Psoas muscle (tissue), 8 donors: ENCODE results near the gene ANKRD60. TPM values are rescaled to one million over a fixed set of nuclear protein-coding genes. Genes with fewer than 3 reads are reported as not detected.
A peak's percentile ranks its signal among the peaks of the same experiment; 100 is the strongest.

Experiments
- ATAC-seq, 4 donors: fragments of 200-7000 bp; cut with Tn5 transposase; one replicate each; pipeline ENCODE4 v1.9.1; 2020; ENCODE audit warnings: moderate library complexity in 3 of 4, mild to moderate bottlenecking in 2 of 4
- DNase-seq, 2 donors: peaks; one replicate each; pipeline ENCODE4 v3.0.0-alpha.2; 2020
- H3K27ac ChIP-seq: fragments of 200-600 bp; one replicate; pipeline ENCODE4 v1.8.0; 2022
- H3K27me3 ChIP-seq, 3 donors: fragments of 200-600 bp in 1 of 3; one replicate each; pipeline versions ENCODE4 v1.6.1 to v1.8.0; 2013 to 2022; ENCODE audit warnings: low read length in 2 of 3, mild to moderate bottlenecking in 2 of 3, moderate library complexity in 1 of 3; ENCODE audit not compliant: insufficient read depth in 3 of 3
- H3K36me3 ChIP-seq, 2 donors: fragments of 200-600 bp in 1 of 2; one replicate each; pipeline versions ENCODE4 v1.6.1 to v1.8.0; 2013 to 2022; ENCODE audit warnings: low read depth in 1 of 2, mild to moderate bottlenecking in 1 of 2, moderate library complexity in 1 of 2; ENCODE audit not compliant: insufficient read depth in 1 of 2
- H3K4me1 ChIP-seq: fragments of 200-600 bp; one replicate; pipeline ENCODE4 v1.8.0; 2022
- H3K4me3 ChIP-seq: fragments of 200-600 bp; one replicate; pipeline ENCODE4 v1.8.0; 2022; ENCODE audit warnings: mild to moderate bottlenecking
- H3K9me3 ChIP-seq: fragments of 200-600 bp; one replicate; pipeline ENCODE4 v1.8.0; 2022
- WGBS, 3 donors: extraction: QIAGEN DNeasy Blood & Tissue Kit; methylation state at CpG; one replicate each; pipeline versions ENCODE4 v1.1.6 to v1.1.7; 2013; 5-methylcytosine and 5-hydroxymethylcytosine counted together
- intact Hi-C, 2 donors: fragments of 100-400 bp; cut with DNase I; formaldehyde crosslinking; loops; one replicate each; pipeline versions ENCODE4 v1.11.0 to v1.14.2; 2022
- long read RNA-seq, 2 donors: library from polyadenylated mRNA; unstranded; transcript quantifications; one replicate each; pipeline ENCODE4 v2.0.0, GENCODE V29; 2021
- polyA plus RNA-seq, 3 donors: library from polyadenylated mRNA; stranded (reverse); fragments of 200-250 nt; gene quantifications; one replicate each; pipeline ENCODE4 v1.2.3, GENCODE V29; 2013
- total RNA-seq, 4 donors: library from RNA; stranded (reverse); fragmentation: NEBNext Ultra II Directional in 2 of 4; extraction: Animal tissue kit (Norgen Biotek cat#: 25700) in 2 of 4; gene quantifications; one replicate each; pipeline versions ENCODE4 v1.2.1 to v1.2.4, GENCODE V29; 2021 to 2023
- TF ChIP-seq, protein P1 (sequence below): fragments of 200-600 bp; IDR thresholded peaks from one replicate; pipeline ENCODE4 v1.8.0; 2022; ENCODE audit warnings: antibody characterized with exemption
- donor health status: healthy with polysubstance abuse.
- donor health status: DM: no; HTN: no; CAD: no; lungs with moderate emphysema.
- donor health status: Bipolar disorder and iron deficiency.
- donor health status: healthy.
- donor health status: DM: yes; HTN: yes; CAD: no.
- donor health status: DM: no; HTN: no; CAD: no.
- donor health status: DM: no; HTN: no; CAD: no.
- donor health status: DM: yes; HTN: yes; CAD: no.

The ANKRD60 gene, protein sequence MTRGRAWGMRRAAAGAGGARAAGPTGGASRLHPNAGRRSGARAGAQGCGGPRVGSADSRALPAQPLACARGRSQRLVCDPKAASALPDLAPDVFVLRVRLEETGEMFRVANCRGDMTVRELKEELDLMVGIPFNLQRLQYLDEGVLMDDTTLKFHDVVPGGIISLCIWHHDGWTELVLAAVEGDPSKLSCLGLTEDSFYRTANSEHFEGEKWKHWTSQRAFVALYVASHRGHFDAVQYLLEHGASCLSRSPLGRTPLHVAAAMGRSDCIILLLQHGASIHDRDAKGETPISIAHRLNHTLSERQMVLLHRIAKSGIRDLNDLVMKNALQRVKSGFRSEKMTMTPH
- total RNA-seq = not detected
- not detected for polyA plus RNA-seq
- long read RNA-seq, donor 1 = 0 reads
- long read RNA-seq, donor 2 = 0 reads

DNA sequence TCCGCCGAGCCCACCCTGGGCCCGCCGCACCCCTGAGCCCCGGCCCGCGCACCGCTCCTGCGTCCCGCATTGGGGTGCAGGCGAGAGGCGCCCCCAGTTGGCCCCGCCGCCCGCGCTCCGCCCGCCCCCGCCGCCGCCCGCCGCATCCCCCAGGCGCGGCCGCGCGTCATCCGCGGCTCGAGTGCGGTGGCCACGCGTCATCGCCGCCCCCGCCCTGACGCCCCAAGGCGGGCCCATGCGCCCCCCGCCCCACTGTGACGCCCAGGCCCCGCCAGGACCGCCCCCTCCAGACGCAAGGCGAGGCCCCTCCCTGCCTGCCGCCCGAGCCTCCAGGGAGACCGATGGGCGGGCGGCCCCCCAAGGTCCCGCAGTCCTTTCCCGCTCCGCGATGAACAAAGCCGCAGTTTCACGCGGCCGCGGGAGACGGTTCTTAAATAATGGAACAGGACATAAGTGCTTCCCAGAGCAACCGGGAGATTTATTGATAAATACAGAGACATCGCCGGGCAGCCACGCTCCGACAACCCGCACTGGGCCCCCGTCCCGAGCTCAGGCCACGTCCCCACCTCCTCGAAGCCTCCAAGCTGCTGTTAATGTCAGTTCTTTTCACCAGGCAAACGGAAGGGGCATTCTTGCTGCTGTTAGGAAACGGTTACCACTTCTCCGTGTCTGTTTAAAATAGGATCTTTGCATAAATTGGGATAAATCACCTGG, at the start of gene ANKRD60:
Gene ANKRD60, minus strand, starts transcription at position 170 of the 714 bp plus-strand sequence. Its CDS starts 0 bp downstream, at position 170.
- no peak within 1 kb of the TSS for H3K27ac ChIP-seq
- WGBS, 3 donors = 7 to 16% (median 9%) methylated on average over 29 to 74 of the region's 74 CpGs
- DNase-seq (no peak), ATAC-seq (peak in 1 of 4 donors; percentile 33)
- intact Hi-C loops = no loop called here
- TF ChIP-seq, protein P1, sequence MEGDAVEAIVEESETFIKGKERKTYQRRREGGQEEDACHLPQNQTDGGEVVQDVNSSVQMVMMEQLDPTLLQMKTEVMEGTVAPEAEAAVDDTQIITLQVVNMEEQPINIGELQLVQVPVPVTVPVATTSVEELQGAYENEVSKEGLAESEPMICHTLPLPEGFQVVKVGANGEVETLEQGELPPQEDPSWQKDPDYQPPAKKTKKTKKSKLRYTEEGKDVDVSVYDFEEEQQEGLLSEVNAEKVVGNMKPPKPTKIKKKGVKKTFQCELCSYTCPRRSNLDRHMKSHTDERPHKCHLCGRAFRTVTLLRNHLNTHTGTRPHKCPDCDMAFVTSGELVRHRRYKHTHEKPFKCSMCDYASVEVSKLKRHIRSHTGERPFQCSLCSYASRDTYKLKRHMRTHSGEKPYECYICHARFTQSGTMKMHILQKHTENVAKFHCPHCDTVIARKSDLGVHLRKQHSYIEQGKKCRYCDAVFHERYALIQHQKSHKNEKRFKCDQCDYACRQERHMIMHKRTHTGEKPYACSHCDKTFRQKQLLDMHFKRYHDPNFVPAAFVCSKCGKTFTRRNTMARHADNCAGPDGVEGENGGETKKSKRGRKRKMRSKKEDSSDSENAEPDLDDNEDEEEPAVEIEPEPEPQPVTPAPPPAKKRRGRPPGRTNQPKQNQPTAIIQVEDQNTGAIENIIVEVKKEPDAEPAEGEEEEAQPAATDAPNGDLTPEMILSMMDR = no peak
- peaks cover 4% of the 10 kb centered on the region for H3K4me1 ChIP-seq
- no peaks in the 10 kb centered on the region for H3K9me3 ChIP-seq
- H3K4me3 ChIP-seq = no peak within 1 kb of the TSS
- peaks cover 0 to 58% (median 14%) of the 10 kb centered on the region in 3 donors for H3K27me3 ChIP-seq
- peaks cover 0 to 11% of the 10 kb centered on the region in 2 donors for H3K36me3 ChIP-seq

DNA sequence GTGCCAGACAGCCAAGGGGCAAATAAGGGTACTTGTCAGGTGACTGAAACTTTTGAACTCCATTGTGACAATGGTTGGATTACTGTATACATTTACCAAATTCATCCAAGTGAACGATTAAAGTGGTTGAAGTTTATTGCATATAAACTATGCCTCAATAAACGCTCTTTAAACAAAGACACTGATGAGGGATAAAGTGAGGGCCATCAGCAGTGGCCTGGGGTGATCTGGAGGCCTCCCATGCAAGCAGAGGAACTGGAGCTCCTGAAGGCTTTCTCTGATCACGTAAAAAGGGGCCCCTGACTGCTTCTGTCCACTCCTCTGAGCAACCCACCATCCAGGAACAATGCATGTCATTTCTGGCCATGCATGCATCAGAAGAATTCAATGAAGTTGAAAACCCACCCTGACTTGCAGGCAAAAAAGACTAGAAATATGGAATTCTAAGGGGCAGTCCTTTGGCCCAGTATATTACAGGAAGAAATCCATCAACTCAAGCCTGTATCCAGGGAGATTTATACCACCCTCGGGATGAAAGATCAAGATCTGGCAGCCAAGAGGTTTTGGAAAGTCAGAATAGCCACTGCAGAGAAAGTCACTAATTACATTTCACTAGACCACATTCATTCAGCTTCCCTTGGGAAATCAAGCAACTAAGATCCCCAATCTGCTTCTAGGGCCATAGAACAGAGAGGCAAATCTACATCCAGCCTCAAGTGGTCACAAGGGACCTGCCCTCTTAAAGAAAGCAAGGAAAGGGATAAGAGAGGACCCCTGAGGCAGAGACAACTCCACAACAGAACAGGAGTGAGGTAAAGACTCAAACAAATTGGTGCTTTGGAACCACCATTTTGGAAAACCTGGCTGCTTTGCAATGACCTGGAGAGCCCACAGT, 49.4 kb upstream of the ANKRD60 start:
- 68 to 72% (median 71%) methylated on average over 4 of the region's 4 CpGs for WGBS, 3 donors
- Histone ChIP-seq H3K27me3 (no peaks in the 10 kb centered on the region), H3K4me3 (no peak overlapping the region), H3K36me3 (no peaks in the 10 kb centered on the region), H3K4me1 (no peaks in the 10 kb centered on the region), H3K9me3 (peaks cover 7% of the 10 kb centered on the region), H3K27ac (no peak overlapping the region)
- no peak for DNase-seq
- intact Hi-C loops = no loop called here
- no peak for ATAC-seq
- TF ChIP-seq, protein P1 = no peak

DNA sequence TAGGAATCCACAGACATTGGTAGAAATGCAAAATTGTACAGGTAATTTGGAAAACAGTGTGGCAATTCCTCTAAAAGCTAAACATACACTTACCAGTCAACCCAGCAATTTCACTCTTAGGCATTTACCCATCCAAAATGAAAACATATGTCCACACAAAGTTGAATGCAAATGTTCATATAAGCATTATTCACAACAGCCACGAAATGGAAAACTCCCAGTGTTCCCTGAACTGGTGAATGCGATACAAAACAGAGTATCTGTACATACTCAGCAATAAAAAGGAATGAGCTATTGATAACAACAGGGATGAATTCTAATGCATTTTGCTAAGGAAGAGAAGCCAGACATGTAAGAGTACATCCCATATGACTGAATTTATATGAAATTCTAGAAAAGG, 48.7 kb upstream of the ANKRD60 start:
- Histone ChIP-seq H3K27me3 (no peaks in the 10 kb centered on the region), H3K9me3 (peaks cover 7% of the 10 kb centered on the region), H3K27ac (no peak overlapping the region), H3K4me1 (no peaks in the 10 kb centered on the region), H3K36me3 (no peaks in the 10 kb centered on the region), H3K4me3 (no peak overlapping the region)
- WGBS, 3 donors = 92 to 94% (median 94%) methylated on average over 2 of the region's 2 CpGs
- intact Hi-C loops = no loop called here
- no peak for ATAC-seq
- TF ChIP-seq, protein P1 = no peak
- no peak for DNase-seq

DNA sequence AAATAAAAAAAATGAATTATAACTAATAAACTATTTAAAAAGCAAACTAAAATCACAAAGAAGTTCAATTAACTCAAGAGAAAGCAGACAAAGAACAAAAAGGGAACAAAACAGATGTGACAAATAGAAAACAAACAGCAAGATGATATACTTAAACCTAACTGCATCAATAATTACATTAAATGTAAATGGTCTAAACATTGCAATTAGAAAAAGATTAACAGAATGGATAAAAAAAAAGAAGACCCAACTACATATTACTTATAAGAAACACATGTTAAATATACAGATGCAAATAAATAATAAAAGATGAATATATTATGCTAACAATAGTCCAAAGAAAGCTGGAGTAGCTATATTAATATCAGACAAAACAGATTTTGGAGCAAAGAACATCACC, 45.9 kb upstream of the ANKRD60 start:
- intact Hi-C loops = no loop called here

More for the DNA sequence above, 45.9 kb upstream of the ANKRD60 start:
- no peak for ATAC-seq
- Histone ChIP-seq H3K36me3 (peaks cover 0 to 24% of the 10 kb centered on the region in 2 donors), H3K27ac (no peak overlapping the region), H3K9me3 (peaks cover 7% of the 10 kb centered on the region), H3K27me3 (no peaks in the 10 kb centered on the region), H3K4me1 (no peaks in the 10 kb centered on the region), H3K4me3 (no peak overlapping the region)
- TF ChIP-seq, protein P1 = no peak
- no peak for DNase-seq
